H1 (cell line): ENCODE measurements around the gene PAF1. TPM values are rescaled to one million over a fixed set of nuclear protein-coding genes. Genes with fewer than 3 reads are reported as not detected.

Experiments
- ASH2L ChIP-seq: fragments of 200-600, 300-600 bp; sonication (generic); IDR thresholded peaks from one replicate; pipeline ENCODE4 v1.7.1; 2017; ENCODE audit warnings: low read length
- CEBPB ChIP-seq: IDR thresholded peaks from 2 replicates; pipeline ENCODE4 v1.6.1; 2012; ENCODE audit warnings: low read depth, low read length
- CHD1 ChIP-seq: IDR thresholded peaks from 2 replicates; pipeline ENCODE4 v1.6.1; 2012; ENCODE audit warnings: low read depth, low read length, improper control_type of control experiment
- CREB1 ChIP-seq: IDR thresholded peaks from 2 replicates; pipeline ENCODE4 v1.6.1; 2012; ENCODE audit warnings: inconsistent platforms
- EZH2 ChIP-seq: fragments of 200-600 bp; sonication (generic); IDR thresholded peaks from 2 replicates; pipeline ENCODE4 v1.7.1; 2012; ENCODE audit warnings: low read depth, mild to moderate bottlenecking, moderate library complexity, low read length, inconsistent platforms; ENCODE audit not compliant: severe bottlenecking
- GABPA ChIP-seq: IDR thresholded peaks from 2 replicates; pipeline ENCODE4 v1.6.1; 2011; ENCODE audit warnings: mild to moderate bottlenecking, low read length, moderate library complexity, borderline replicate concordance; ENCODE audit not compliant: insufficient read depth
- HDAC2 ChIP-seq, 2 experiments: fragments of 300-600 bp in 1 of 2; sonication (generic) in 1 of 2; IDR thresholded peaks; 2 replicates each; pipeline ENCODE4 v1.6.1; 2011 to 2012; ENCODE audit warnings: low read depth in 2 of 2, low read length in 2 of 2, mild to moderate bottlenecking in 2 of 2, moderate library complexity in 2 of 2, borderline replicate concordance in 1 of 2, inconsistent platforms in 1 of 2
- JUND ChIP-seq: IDR thresholded peaks from 2 replicates; pipeline ENCODE4 v1.6.1; 2011; ENCODE audit warnings: mild to moderate bottlenecking, improper control_type of control experiment, low read length
- NANOG ChIP-seq: IDR thresholded peaks from 2 replicates; pipeline ENCODE4 v1.6.1; 2011; ENCODE audit warnings: low read length, low read depth, mild to moderate bottlenecking, inconsistent platforms; ENCODE audit not compliant: insufficient read depth, poor library complexity, severe bottlenecking
- RNF2 ChIP-seq: fragments of 200-900, 300-1000 bp; sonication (generic); IDR thresholded peaks from 2 replicates; pipeline ENCODE4 v1.7.1; 2016; ENCODE audit warnings: borderline replicate concordance, low read depth, mild to moderate bottlenecking, antibody characterized with exemption, low read length; ENCODE audit not compliant: poor library complexity, severe bottlenecking; ENCODE audit errors: missing control alignments
- RXRA ChIP-seq: IDR thresholded peaks from 2 replicates; pipeline ENCODE4 v1.6.1; 2011; ENCODE audit warnings: low read depth, mild to moderate bottlenecking, low read length, moderate library complexity; ENCODE audit not compliant: insufficient read depth
- SAP30 ChIP-seq: fragments of 300-600 bp; sonication (generic); IDR thresholded peaks from 2 replicates; pipeline ENCODE4 v1.7.1; 2012; ENCODE audit warnings: low read length, moderate library complexity, mild to moderate bottlenecking, inconsistent platforms; ENCODE audit not compliant: insufficient read depth, insufficient replicate concordance
- polyA plus RNA-seq, 7 experiments: library from polyadenylated mRNA; depleted of rRNA in 3 of 7; stranded (reverse) in 5 of 7; unstranded in 2 of 7; fragments of >200 nt in 5 of 7; fragments of 200-250 nt in 2 of 7; gene quantifications; 1 replicate in 5 of 7; 2 replicates in 1 of 7; 4 replicates in 1 of 7; pipeline versions ENCODE4 v1.2.1 to v1.2.3, GENCODE V29; 2011 to 2013; ENCODE audit warnings: missing spikeins in 2 of 7, mixed read lengths in 2 of 7
- total RNA-seq: library from RNA; stranded (reverse); fragmentation: NEBNext Ultra II Directional; extraction: Animal tissue kit (Norgen Biotek cat#: 25700); gene quantifications from 2 replicates; pipeline ENCODE4 v1.2.1, GENCODE V29; 2021

Gene PAF1
- total and polyA plus RNA-seq, 2 of the 8 experiments (the other 6 are each of a cell fraction or from before 2014, with no cell fraction given), result 31.4 to 58.6 TPM

- TF ChIP-seq NANOG (no peak), CREB1 (no peak), SAP30 (peak; percentile 86), CHD1 (no peak), HDAC2 (IDR thresholded peaks at IDR 0.05; ENCODE audit: borderline replicate concordance in 1 of 2, low read depth in 2 of 2, low read length in 2 of 2) (peak in 1 of 2 experiments; percentile 35; a peak in 2 of 4 replicates), CEBPB (no peak), RNF2 (no peak), EZH2 (no peak), RXRA (no peak), JUND (no peak), ASH2L (peak; percentile 72), GABPA (no peak)
These were observed 15.9 kb upstream of the PAF1 start, which contains the start of gene ZFP36 (continued) for GRCh38 chr19:39406656-39407409.
